HCT116 (cell line): ENCODE measurements around the gene CPB1. TPM values are rescaled to one million over a fixed set of nuclear protein-coding genes. Genes with fewer than 3 reads are reported as not detected.

ENCODE experiments used
- ATAC-seq: fragments of 200-7000 bp; cut with Tn5 transposase; 2 replicates; pipeline ENCODE4 v1.9.1; 2020; ENCODE audit warnings: mild to moderate bottlenecking, moderate library complexity
- BruUV-seq: library from RNA; stranded (reverse); fragments of 400-500 nt; replicated peaks from 2 replicates; lab custom pipeline; 2021; lab: Mats Ljungman, UMichigan
- CTCF ChIA-PET: fragments of 300-600 bp; sonication (Branson Sonifier 250); formaldehyde crosslinking; loops from one replicate; lab custom pipeline; 2021; ENCODE audit warnings: antibody characterized with exemption; lab: Charles Lee
- POLR2A ChIA-PET: fragments of 300-600, 350-600 bp; sonication (Branson Sonifier 250); formaldehyde crosslinking; loops from one replicate; lab custom pipeline; 2021; ENCODE audit warnings: antibody characterized with exemption; lab: Charles Lee
- RAD21 ChIA-PET, 2 experiments: fragments of 300-600 bp; sonication (Branson Sonifier 250); formaldehyde crosslinking; loops; one replicate each; lab custom pipeline; 2023; ENCODE audit warnings: low total read pairs in 2 of 2; ENCODE audit not compliant: uncharacterized antibody in 2 of 2, unreplicated experiment in 2 of 2, low non-redundant PET in 1 of 2; lab: Charles Lee
- DNase-seq: peaks from one replicate; pipeline ENCODE4 v3.0.0-alpha.2; 2010; ENCODE audit warnings: low read depth, low spot score
- H2AFZ ChIP-seq: fragments of 200-600 bp; shearing (Covaris generic), sonication (generic); 2 replicates; pipeline ENCODE4 v1.6.1; 2017; ENCODE audit warnings: low read depth, mixed run types, mixed read lengths, antibody characterized with exemption, low read length; ENCODE audit not compliant: poor library complexity, severe bottlenecking
- H3K27ac ChIP-seq: 2 replicates; pipeline ENCODE4 v1.5.1; 2012; ENCODE audit warnings: low read depth, low read length
- H3K27me3 ChIP-seq: fragments of 200-600 bp; sonication (generic); 2 replicates; pipeline ENCODE4 v1.6.1; 2016; ENCODE audit warnings: mixed run types, low read length, mixed read lengths; ENCODE audit not compliant: insufficient read depth
- H3K36me3 ChIP-seq, 2 experiments: fragments of 200-500 bp in 1 of 2; fragments of 200-600 bp in 1 of 2; sonication (Bioruptor generic) in 1 of 2; sonication (generic) in 1 of 2; 2 replicates each; pipeline versions ENCODE4 v1.5.1 to v1.6.1; 2014 to 2016; ENCODE audit warnings: low read length in 2 of 2, inconsistent platforms in 1 of 2, mixed read lengths in 1 of 2, mixed run types in 1 of 2; ENCODE audit not compliant: insufficient read depth in 2 of 2, control insufficient read depth in 1 of 2
- H3K4me1 ChIP-seq, 2 experiments: fragments of 200-600 bp in 1 of 2; sonication (generic) in 1 of 2; 2 replicates each; pipeline versions ENCODE4 v1.5.1 to v1.6.1; 2012 to 2017; ENCODE audit warnings: low read length in 2 of 2, inconsistent platforms in 1 of 2, mild to moderate bottlenecking in 1 of 2, mixed read lengths in 1 of 2, mixed run types in 1 of 2, moderate library complexity in 1 of 2; ENCODE audit not compliant: insufficient read depth in 2 of 2, control insufficient read depth in 1 of 2
- H3K4me2 ChIP-seq: fragments of 200-600 bp; sonication (generic); 2 replicates; pipeline ENCODE4 v1.6.1; 2017; ENCODE audit warnings: mixed run types, low read length, mixed read lengths
- H3K4me3 ChIP-seq, 2 experiments: fragments of 200-600 bp in 1 of 2; sonication (generic) in 1 of 2; replicated peaks in 1 of 2; 2 replicates each; pipeline ENCODE4 v1.5.1; 2011 to 2016; ENCODE audit warnings: low read length in 2 of 2, control low read depth in 1 of 2, low read depth in 1 of 2, mild to moderate bottlenecking in 1 of 2, mixed read lengths in 1 of 2, mixed run types in 1 of 2
- H3K79me2 ChIP-seq: fragments of 200-600 bp; sonication (generic); 2 replicates; pipeline ENCODE4 v1.6.1; 2017; ENCODE audit warnings: mild to moderate bottlenecking, mixed run types, low read length, moderate library complexity, mixed read lengths; ENCODE audit not compliant: insufficient read depth
- H3K9ac ChIP-seq: fragments of 200-600 bp; sonication (generic); 2 replicates; pipeline ENCODE4 v1.6.1; 2016; ENCODE audit warnings: low read length, mixed read lengths
- H3K9me2 ChIP-seq: fragments of 200-600 bp; sonication (generic), shearing (Covaris generic); 2 replicates; pipeline ENCODE4 v1.6.1; 2017; ENCODE audit warnings: mixed run types, mild to moderate bottlenecking, moderate library complexity; ENCODE audit not compliant: insufficient read depth
- H3K9me3 ChIP-seq, 2 experiments: fragments of 200-500 bp in 1 of 2; fragments of 200-600 bp in 1 of 2; sonication (Bioruptor generic) in 1 of 2; sonication (generic) in 1 of 2; 2 replicates each; pipeline ENCODE4 v1.6.1; 2014 to 2017; ENCODE audit warnings: low read length in 2 of 2, mixed read lengths in 2 of 2, inconsistent platforms in 1 of 2, low read depth in 1 of 2, mild to moderate bottlenecking in 1 of 2, mixed run types in 1 of 2, moderate library complexity in 1 of 2; ENCODE audit not compliant: control insufficient read depth in 1 of 2, insufficient read depth in 1 of 2
- H4K20me1 ChIP-seq: fragments of 200-600 bp; sonication (generic), shearing (Covaris generic); 2 replicates; pipeline ENCODE4 v1.6.1; 2017; ENCODE audit warnings: mixed run types, mild to moderate bottlenecking, moderate library complexity; ENCODE audit not compliant: insufficient read depth
- CBX3 ChIP-seq: IDR thresholded peaks from 2 replicates; pipeline ENCODE4 v1.6.1; 2012; ENCODE audit warnings: low read depth
- CEBPB ChIP-seq: IDR thresholded peaks from 2 replicates; pipeline ENCODE4 v1.6.1; 2012; ENCODE audit warnings: low read depth
- CTCF ChIP-seq, 3 experiments: fragments of 200-600 bp in 1 of 3; sonication (generic) in 1 of 3; IDR thresholded peaks in 2 of 3; conservative IDR thresholded peaks in 1 of 3; 2 replicates each; pipeline ENCODE4 v1.5.1; 2012 to 2017; ENCODE audit warnings: low read depth in 2 of 3, low read length in 2 of 3, antibody characterized with exemption in 1 of 3, borderline replicate concordance in 1 of 3, control low read depth in 1 of 3, mild to moderate bottlenecking in 1 of 3, mixed read lengths in 1 of 3, mixed run types in 1 of 3, moderate library complexity in 1 of 3; ENCODE audit not compliant: insufficient read depth in 1 of 3
- EZH2 ChIP-seq: fragments of 200-600 bp; sonication (generic); IDR thresholded peaks from 2 replicates; pipeline ENCODE4 v1.6.1; 2017; ENCODE audit warnings: antibody characterized with exemption, mixed run types
- FOSL1 ChIP-seq: IDR thresholded peaks from 2 replicates; pipeline ENCODE4 v1.6.1; 2012; ENCODE audit warnings: low read depth
- JUND ChIP-seq: IDR thresholded peaks from 2 replicates; pipeline ENCODE4 v1.6.1; 2012
- POLR2AphosphoS5 ChIP-seq: IDR thresholded peaks from 2 replicates; pipeline ENCODE4 v1.6.1; 2011; ENCODE audit warnings: mild to moderate bottlenecking, low read depth, low read length, moderate library complexity
- REST ChIP-seq: IDR thresholded peaks from 2 replicates; pipeline ENCODE4 v1.6.1; 2012; ENCODE audit warnings: low read depth
- SIN3A ChIP-seq: IDR thresholded peaks from 2 replicates; pipeline ENCODE4 v1.6.1; 2012; ENCODE audit warnings: low read depth
- TCF7L2 ChIP-seq: IDR thresholded peaks from 2 replicates; pipeline ENCODE4 v1.7.0; 2011; ENCODE audit warnings: borderline replicate concordance, inconsistent platforms; ENCODE audit not compliant: insufficient read depth, insufficient read length; ENCODE audit errors: extremely low read depth
- ZFX ChIP-seq: fragments of 450-650 bp; IDR thresholded peaks from 2 replicates; pipeline ENCODE4 v1.6.1; 2017
- intact Hi-C: fragments of 100-400 bp; cut with micrococcal nuclease; formaldehyde crosslinking; loops from 2 replicates; pipeline ENCODE4 v1.10.0; 2022
- total RNA-seq: library from RNA; stranded (reverse); gene quantifications from one replicate; pipeline ENCODE4 v1.2.1, GENCODE V29; 2021; ENCODE audit not compliant: unreplicated experiment
- TF ChIP-seq, protein P1 (sequence below): IDR thresholded peaks from 2 replicates; pipeline ENCODE4 v1.6.1; 2012
- TF ChIP-seq, protein P2 (sequence below): IDR thresholded peaks from 2 replicates; pipeline ENCODE4 v1.6.1; 2011; ENCODE audit warnings: mild to moderate bottlenecking, low read length, moderate library complexity; ENCODE audit not compliant: insufficient replicate concordance; ENCODE audit errors: extremely low read depth

Gene CPB1
- total RNA-seq, 1 experiment from 2014 or later = 6.2 TPM

DNA sequence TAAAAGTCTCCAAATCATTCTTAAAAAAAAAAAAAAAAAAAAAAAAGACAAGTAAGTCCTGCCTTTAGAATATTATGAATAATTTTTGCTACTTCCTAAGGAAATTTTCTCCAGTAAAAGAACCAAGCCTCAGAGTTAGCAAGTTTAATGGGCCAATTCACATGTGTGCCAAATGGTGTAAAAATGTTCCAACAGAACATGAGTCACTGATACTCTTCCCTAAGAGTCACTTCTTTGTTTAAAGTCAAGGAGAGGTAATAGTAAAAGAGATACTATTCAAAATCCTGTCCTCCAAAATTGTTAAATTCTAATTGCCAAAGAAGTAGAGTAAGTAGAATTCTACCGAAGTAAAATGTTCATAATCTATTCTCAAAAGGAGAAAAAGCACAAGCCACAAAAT is 19.7 kb downstream of the CPB1 start:
- H3K79me2 ChIP-seq = no peaks in the 10 kb centered on the region
- ChIA-PET CTCF (no interaction called here), RAD21 (interaction anchor here in 1 of 2 experiments (0.7 kb wide), 1 partner anchor 129 kb away, joined by 3 read pairs; no protein-coding TSS in a partner anchor), POLR2A (no interaction called here)
- H3K9me2 ChIP-seq = no peaks in the 10 kb centered on the region
- H3K27ac ChIP-seq = no peak overlapping the region
- H3K9ac ChIP-seq = no peak overlapping the region
- H3K4me1 ChIP-seq = no peaks in the 10 kb centered on the region
- H3K4me2 ChIP-seq = no peak overlapping the region
- no peak overlapping the region for H3K4me3 ChIP-seq
- BruUV-seq = no TSS peak
- no peaks in the 10 kb centered on the region for H4K20me1 ChIP-seq
- H3K36me3 ChIP-seq = no peaks in the 10 kb centered on the region
- no peaks in the 10 kb centered on the region for H3K9me3 ChIP-seq
- intact Hi-C loops = no loop called here
- no peak for DNase-seq
- TF ChIP-seq CEBPB (no peak), SIN3A (no peak), CBX3 (no peak)
- TF ChIP-seq, protein P1, sequence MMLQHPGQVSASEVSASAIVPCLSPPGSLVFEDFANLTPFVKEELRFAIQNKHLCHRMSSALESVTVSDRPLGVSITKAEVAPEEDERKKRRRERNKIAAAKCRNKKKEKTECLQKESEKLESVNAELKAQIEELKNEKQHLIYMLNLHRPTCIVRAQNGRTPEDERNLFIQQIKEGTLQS = no peak
- H2AFZ ChIP-seq = no peak overlapping the region
- ATAC-seq = no peak
- H3K27me3 ChIP-seq = no peaks in the 10 kb centered on the region

- CTCF ChIA-PET = no interaction called here
- Histone ChIP-seq H3K9me3 (no peaks in the 10 kb centered on the region), H3K79me2 (no peaks in the 10 kb centered on the region), H3K9ac (no peak overlapping the region), H2AFZ (no peak overlapping the region), H4K20me1 (no peaks in the 10 kb centered on the region), H3K4me2 (no peak overlapping the region), H3K36me3 (no peaks in the 10 kb centered on the region), H3K4me3 (no peak overlapping the region), H3K27ac (no peak overlapping the region), H3K9me2 (no peaks in the 10 kb centered on the region), H3K27me3 (no peaks in the 10 kb centered on the region), H3K4me1 (no peaks in the 10 kb centered on the region)
- DNase-seq (no peak), ATAC-seq (no peak)
- POLR2A ChIA-PET = no interaction called here
- intact Hi-C loops = no loop called here
- no TSS peak for BruUV-seq
- RAD21 ChIA-PET = no interaction called here
- TF ChIP-seq CBX3 = no peak
- TF ChIP-seq JUND = no peak
- TF ChIP-seq REST = no peak
- TF ChIP-seq CTCF (IDR thresholded peaks at IDR 0.05 in 2 of 3, conservative IDR thresholded peaks at IDR 0.05 in 1 of 3; ENCODE audit: borderline replicate concordance in 1 of 3, insufficient read depth in 1 of 3, low read depth in 2 of 3, low read length in 2 of 3) = no peak
- no peak for TF ChIP-seq TCF7L2
- no peak for TF ChIP-seq POLR2AphosphoS5
- TF ChIP-seq SIN3A = no peak
- no peak for TF ChIP-seq EZH2
- TF ChIP-seq, protein P2, sequence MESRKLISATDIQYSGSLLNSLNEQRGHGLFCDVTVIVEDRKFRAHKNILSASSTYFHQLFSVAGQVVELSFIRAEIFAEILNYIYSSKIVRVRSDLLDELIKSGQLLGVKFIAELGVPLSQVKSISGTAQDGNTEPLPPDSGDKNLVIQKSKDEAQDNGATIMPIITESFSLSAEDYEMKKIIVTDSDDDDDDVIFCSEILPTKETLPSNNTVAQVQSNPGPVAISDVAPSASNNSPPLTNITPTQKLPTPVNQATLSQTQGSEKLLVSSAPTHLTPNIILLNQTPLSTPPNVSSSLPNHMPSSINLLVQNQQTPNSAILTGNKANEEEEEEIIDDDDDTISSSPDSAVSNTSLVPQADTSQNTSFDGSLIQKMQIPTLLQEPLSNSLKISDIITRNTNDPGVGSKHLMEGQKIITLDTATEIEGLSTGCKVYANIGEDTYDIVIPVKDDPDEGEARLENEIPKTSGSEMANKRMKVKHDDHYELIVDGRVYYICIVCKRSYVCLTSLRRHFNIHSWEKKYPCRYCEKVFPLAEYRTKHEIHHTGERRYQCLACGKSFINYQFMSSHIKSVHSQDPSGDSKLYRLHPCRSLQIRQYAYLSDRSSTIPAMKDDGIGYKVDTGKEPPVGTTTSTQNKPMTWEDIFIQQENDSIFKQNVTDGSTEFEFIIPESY = no peak
- TF ChIP-seq CEBPB = no peak
- no peak for TF ChIP-seq ZFX
- TF ChIP-seq FOSL1 = no peak
Measured at GRCh38 chr3:148848410-148848809, 20.8 kb downstream of the CPB1 start.
